Naive thymus-derived CD8-positive, alpha-beta T cell (primary cell): Measurements from ENCODE around the gene DARS1. TPM values are rescaled to one million over a fixed set of nuclear protein-coding genes. Genes with fewer than 3 reads are reported as not detected.
"Not testable (repeated sequence)": the region's sequence is repeated elsewhere in the genome, so short reads cannot be mapped to it uniquely, and the experiment has no call there.

Source experiments
- ATAC-seq, 2 donors: fragments of 150-1000 bp; cut with Tn5 transposase in 1 of 2; sonication (Bioruptor Pico), chemical (Tn5 transposase) in 1 of 2; 1 replicate in 1 of 2; 2 replicates in 1 of 2; pipeline ENCODE4 v1.10.0; 2021; ENCODE audit warnings: mild to moderate bottlenecking in 2 of 2, moderate library complexity in 2 of 2
- POLR2A ChIA-PET: fragments of 350-600 bp; sonication (Branson Sonifier 250); formaldehyde crosslinking; loops from one replicate; lab custom pipeline; 2021; ENCODE audit warnings: antibody characterized with exemption; lab: Charles Lee
- DNase-seq, 10 donors: peaks; one replicate each; pipeline versions ENCODE4 v3.0.0 to v3.0.0-alpha.2; 2020 to 2022
- H3K27ac Mint-ChIP-seq, 10 donors: one replicate each; pipeline ENCODE4 v1.8.0; 2020 to 2022; ENCODE audit warnings: mild to moderate bottlenecking in 10 of 10, mixed read lengths in 10 of 10, moderate library complexity in 4 of 10, inconsistent platforms in 1 of 10
- H3K27me3 Mint-ChIP-seq, 5 donors: one replicate each; pipeline ENCODE4 v1.8.0; 2021 to 2022; ENCODE audit warnings: mixed read lengths in 5 of 5
- H3K36me3 Mint-ChIP-seq, 3 donors: one replicate each; pipeline ENCODE4 v1.8.0; 2020 to 2022; ENCODE audit warnings: mixed read lengths in 3 of 3, mild to moderate bottlenecking in 2 of 3, inconsistent platforms in 1 of 3
- H3K4me1 Mint-ChIP-seq, 4 donors: one replicate each; pipeline ENCODE4 v1.8.0; 2021 to 2022; ENCODE audit warnings: mixed read lengths in 4 of 4
- H3K4me3 Mint-ChIP-seq, 10 donors: one replicate each; pipeline ENCODE4 v1.8.0; 2020 to 2022; ENCODE audit warnings: mild to moderate bottlenecking in 10 of 10, mixed read lengths in 10 of 10, moderate library complexity in 6 of 10, inconsistent platforms in 1 of 10
- H3K9me3 Mint-ChIP-seq, 9 donors: one replicate each; pipeline ENCODE4 v1.8.0; 2020 to 2022; ENCODE audit warnings: mixed read lengths in 9 of 9, mild to moderate bottlenecking in 3 of 9, inconsistent platforms in 1 of 9, moderate library complexity in 1 of 9
- polyA plus RNA-seq, 3 donors: library from polyadenylated mRNA; unstranded; fragments of 300-500 nt; fragmentation: Illumina TruSeq; gene quantifications; one replicate each; pipeline ENCODE4 v1.2.3, GENCODE V29; 2021
- total RNA-seq, 8 experiments: library from RNA in 2 of 8; stranded (reverse) in 2 of 8; gene quantifications; one replicate each; pipeline ENCODE4 v1.2.3 and lab custom pipeline; 2021 to 2026

DARS1 gene
- total and polyA plus RNA-seq, 5 experiments from 2014 or later: 58.5 to 135 (median 129) TPM

GRCh38 chr2:135890835-135891234, 94.6 kb downstream of the DARS1 start:
- POLR2A ChIA-PET: no interaction called here
- Mint-ChIP-seq H3K27me3 (no peaks in the 10 kb centered on the region), H3K4me1 (peaks cover 3 to 8% (median 6%) of the 10 kb centered on the region in 4 donors), H3K36me3 (peaks cover 0 to 2% (median 0%) of the 10 kb centered on the region in 3 donors), H3K4me3 (no peak overlapping the region), H3K9me3 (peaks cover 0 to 1% (median 0%) of the 10 kb centered on the region in 9 donors), H3K27ac (no peak overlapping the region)
- DNase-seq (no peak), ATAC-seq (no peak)

DNA sequence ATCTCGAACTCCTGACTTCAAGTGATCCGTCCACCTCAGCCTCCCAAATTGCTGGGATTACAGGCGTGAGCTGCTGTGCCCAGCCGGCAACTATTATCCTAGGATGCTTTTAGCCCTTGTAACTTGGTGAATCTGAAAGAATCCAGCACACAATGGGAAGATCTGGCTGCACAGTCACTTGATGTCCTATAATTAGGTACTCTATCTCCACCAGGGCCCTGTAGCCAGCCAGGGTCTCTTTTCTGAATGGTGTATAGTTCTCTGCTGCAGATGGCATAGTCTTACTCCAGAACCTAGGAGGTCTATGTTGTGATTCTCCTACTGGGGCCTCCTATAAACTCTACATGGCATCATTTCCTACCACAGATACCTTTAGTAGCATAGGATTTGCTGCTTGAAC, 95.3 kb downstream of the DARS1 start:
- POLR2A ChIA-PET: interaction anchor here (0.6 kb wide), 1 partner anchor 38 kb away, joined by 3 read pairs; no protein-coding TSS in a partner anchor
- no peak overlapping the region for H3K4me3 Mint-ChIP-seq
- peaks cover 0 to 2% (median 0%) of the 10 kb centered on the region in 3 donors for H3K36me3 Mint-ChIP-seq
- no peak for DNase-seq
- no peak overlapping the region for H3K27ac Mint-ChIP-seq
- H3K9me3 Mint-ChIP-seq: peaks cover 0 to 1% (median 0%) of the 10 kb centered on the region in 9 donors
- ATAC-seq: no peak
- H3K4me1 Mint-ChIP-seq: peaks cover 3 to 8% (median 6%) of the 10 kb centered on the region in 4 donors
- peaks cover 0 to 5% (median 0%) of the 10 kb centered on the region in 5 donors for H3K27me3 Mint-ChIP-seq

- H3K36me3 Mint-ChIP-seq, H3K9me3 Mint-ChIP-seq, H3K4me3 Mint-ChIP-seq, ATAC-seq, H3K27ac Mint-ChIP-seq, POLR2A ChIA-PET, H3K27me3 Mint-ChIP-seq, DNase-seq, H3K4me1 Mint-ChIP-seq: not testable (repeated sequence)
Observed at GRCh38 chr2:135888587-135888986, 96.8 kb downstream of the DARS1 start.

- peaks cover 0 to 5% (median 0%) of the 10 kb centered on the region in 5 donors for H3K27me3 Mint-ChIP-seq
- peaks cover 3 to 8% (median 6%) of the 10 kb centered on the region in 4 donors for H3K4me1 Mint-ChIP-seq
- peaks cover 0 to 1% (median 0%) of the 10 kb centered on the region in 9 donors for H3K9me3 Mint-ChIP-seq
- H3K27ac Mint-ChIP-seq: no peak overlapping the region
- DNase-seq (no peak), ATAC-seq (no peak)
- peaks cover 0 to 2% (median 0%) of the 10 kb centered on the region in 3 donors for H3K36me3 Mint-ChIP-seq
- POLR2A ChIA-PET: no interaction called here
- no peak overlapping the region for H3K4me3 Mint-ChIP-seq
Observed at GRCh38 chr2:135885709-135886108, 99.7 kb downstream of the DARS1 start.

- DNase-seq (no peak), ATAC-seq (no peak)
- Mint-ChIP-seq H3K9me3 (no peaks in the 10 kb centered on the region), H3K4me1 (peaks cover 1 to 5% (median 3%) of the 10 kb centered on the region in 4 donors), H3K4me3 (no peak overlapping the region), H3K27ac (no peak overlapping the region), H3K27me3 (peaks cover 0 to 5% (median 0%) of the 10 kb centered on the region in 5 donors), H3K36me3 (no peaks in the 10 kb centered on the region)
- POLR2A ChIA-PET: interaction anchor here (1.1 kb wide), 1 partner anchor 13 kb away, joined by 7 read pairs; no protein-coding TSS in a partner anchor
Observed at GRCh38 chr2:135882415-135882814, 103.0 kb downstream of the DARS1 start.

GRCh38 chr2:135876770-135877169, 108.7 kb downstream of the DARS1 start:
- Mint-ChIP-seq H3K36me3 (peaks cover 0 to 22% (median 2%) of the 10 kb centered on the region in 3 donors), H3K4me3 (peak overlapping the region; percentile 88 to 97 (median 92)), H3K4me1 (peaks cover 24 to 42% (median 38%) of the 10 kb centered on the region in 4 donors), H3K27ac (peak overlapping the region; percentile 84 to 99 (median 95))
- H3K9me3 Mint-ChIP-seq, ATAC-seq, H3K27me3 Mint-ChIP-seq: not testable (repeated sequence)
- DNase-seq: peak in 1 of 10 donors; percentile 1
- POLR2A ChIA-PET: interaction anchor here (0.6 to 2.1 kb wide), 6 partner anchors 11 to 505 kb away, joined by 3 to 9 read pairs (median 4); partner anchors contain the start of genes R3HDM1, UBXN4 and ZRANB3

GRCh38 chr2:135876066-135876711, 109.2 kb downstream of the DARS1 start, which contains the start of gene MCM6:
Gene MCM6 (minus strand): TSS chr2:135876443. CDS start chr2:135876365, 78 bp downstream.
- POLR2A ChIA-PET: interaction anchor here (0.6 to 2.1 kb wide), 9 partner anchors 10 to 958 kb away, joined by 3 to 9 read pairs (median 4); partner anchors contain the start of genes CCNT2, R3HDM1, UBXN4 and ZRANB3
- ATAC-seq (peak; percentile 89 to 91), DNase-seq (peak; percentile 94 to 99 (median 97))
- H3K36me3 Mint-ChIP-seq: peaks cover 0 to 27% (median 4%) of the 10 kb centered on the region in 3 donors
- H3K4me1 Mint-ChIP-seq: peaks cover 25 to 42% (median 38%) of the 10 kb centered on the region in 4 donors
- H3K4me3 Mint-ChIP-seq: peak within 1 kb of the TSS; percentile 88 to 97 (median 94)
- H3K27ac Mint-ChIP-seq: peak within 1 kb of the TSS; percentile 84 to 99 (median 98)
- H3K27me3 Mint-ChIP-seq: peaks cover 0 to 1% (median 0%) of the 10 kb centered on the region in 5 donors
- no peaks in the 10 kb centered on the region for H3K9me3 Mint-ChIP-seq

GRCh38 chr2:135875491-135876065, 109.8 kb downstream of the DARS1 start:
- peaks cover 25 to 42% (median 39%) of the 10 kb centered on the region in 4 donors for H3K4me1 Mint-ChIP-seq
- ATAC-seq (peak; percentile 78 to 83), DNase-seq (peak; percentile 59 to 89 (median 78))
- peak overlapping the region; percentile 88 to 97 (median 94) for H3K4me3 Mint-ChIP-seq
- H3K9me3 Mint-ChIP-seq: no peaks in the 10 kb centered on the region
- POLR2A ChIA-PET: interaction anchor here (0.6 to 2.1 kb wide), 11 partner anchors 10 to 957 kb away, joined by 3 to 9 read pairs (median 4); partner anchors contain the start of genes CCNT2, LCT, R3HDM1 and ZRANB3
- peaks cover under 1 to 34% (median 4%) of the 10 kb centered on the region in 3 donors for H3K36me3 Mint-ChIP-seq
- H3K27me3 Mint-ChIP-seq: peaks cover 0 to 1% (median 0%) of the 10 kb centered on the region in 5 donors
- peak overlapping the region; percentile 84 to 99 (median 97) for H3K27ac Mint-ChIP-seq

DNA sequence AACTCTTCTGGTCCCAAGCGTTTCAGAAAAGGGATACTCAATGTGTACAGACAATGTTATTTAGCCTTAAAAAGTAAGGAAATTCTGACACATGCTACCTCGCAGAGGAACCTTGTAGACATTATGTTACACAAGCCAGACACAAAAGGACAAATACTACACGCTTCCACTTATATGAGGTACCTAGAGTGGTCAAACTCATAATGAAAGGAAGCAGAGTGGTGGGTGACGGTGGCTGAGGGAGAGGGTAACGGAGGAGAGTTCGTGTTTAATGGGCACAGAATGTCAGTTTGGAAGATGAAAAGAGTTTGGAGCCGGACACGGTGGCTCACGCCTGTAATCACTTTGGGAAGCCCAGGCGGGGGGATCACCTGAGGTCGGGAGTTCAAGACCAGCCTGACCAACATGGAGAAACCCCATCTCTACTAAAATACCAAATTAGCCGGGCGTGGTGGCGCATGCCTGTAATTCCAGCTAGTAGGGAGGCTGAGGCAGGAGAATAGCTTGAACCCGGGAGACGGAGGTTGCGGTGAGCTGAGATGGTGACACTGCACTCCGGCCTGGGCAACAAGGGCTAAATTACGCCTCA, 110.6 kb downstream of the DARS1 start:
- Mint-ChIP-seq H3K4me3 (peak overlapping the region; percentile 88 to 97 (median 94)), H3K27me3 (peaks cover 0 to 1% (median 0%) of the 10 kb centered on the region in 5 donors), H3K36me3 (peaks cover 4 to 41% (median 4%) of the 10 kb centered on the region in 3 donors), H3K27ac (peak overlapping the region; percentile 35 to 99 (median 96)), H3K9me3 (no peaks in the 10 kb centered on the region), H3K4me1 (peaks cover 25 to 42% (median 39%) of the 10 kb centered on the region in 4 donors)
- DNase-seq (peak in 1 of 10 donors; percentile 1), ATAC-seq (no peak)
- POLR2A ChIA-PET: interaction anchor here (0.6 to 2.1 kb wide), 8 partner anchors 9 to 957 kb away, joined by 3 to 9 read pairs (median 4); partner anchors contain the start of genes CCNT2, LCT, R3HDM1 and ZRANB3

DNA sequence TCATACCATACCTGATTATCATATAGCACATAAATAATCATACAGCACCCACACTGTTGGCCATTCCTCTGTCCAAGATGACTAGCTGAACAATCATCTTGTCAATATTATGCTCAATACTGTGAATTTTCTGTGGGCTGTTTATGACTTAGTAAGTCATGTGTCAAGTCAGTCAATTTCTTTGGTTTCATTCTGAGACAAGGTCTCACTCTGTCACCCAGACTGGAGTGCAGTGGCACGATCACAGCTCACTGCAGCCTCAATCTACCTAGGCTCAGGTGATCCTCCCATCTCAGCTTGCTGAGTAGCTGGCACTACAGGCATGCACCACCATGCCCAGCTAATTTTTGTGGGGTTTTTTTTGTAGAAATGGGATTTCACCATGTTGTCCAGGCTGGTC, 114.9 kb downstream of the DARS1 start:
- ATAC-seq (no peak), DNase-seq (no peak)
- POLR2A ChIA-PET: no interaction called here
- H3K4me3 Mint-ChIP-seq: no peak overlapping the region
- H3K27me3 Mint-ChIP-seq: no peaks in the 10 kb centered on the region
- peaks cover 22 to 39% (median 28%) of the 10 kb centered on the region in 4 donors for H3K4me1 Mint-ChIP-seq
- H3K27ac Mint-ChIP-seq: no peak overlapping the region
- peaks cover 16 to 84% (median 31%) of the 10 kb centered on the region in 3 donors for H3K36me3 Mint-ChIP-seq
- no peaks in the 10 kb centered on the region for H3K9me3 Mint-ChIP-seq

DNA sequence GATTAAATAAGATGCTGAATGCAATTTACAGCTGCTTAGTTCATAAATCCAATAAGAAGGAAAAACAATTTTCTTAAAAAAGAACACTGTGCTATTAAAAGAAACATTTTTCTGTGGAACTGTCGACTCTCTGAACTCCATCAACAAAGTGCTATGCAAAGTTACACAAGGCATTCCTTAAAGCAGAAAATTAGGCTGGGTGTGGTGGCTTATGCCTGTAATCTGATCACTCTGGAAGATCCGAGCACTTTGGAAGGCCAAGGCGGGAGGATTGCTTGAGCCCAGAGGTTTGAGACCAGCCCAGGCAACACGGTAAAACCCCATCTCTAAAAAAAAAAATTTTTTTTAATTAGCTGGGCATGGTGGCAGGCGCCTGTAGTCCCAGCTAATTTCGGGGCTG, 122.2 kb downstream of the DARS1 start:
- no peaks in the 10 kb centered on the region for H3K9me3 Mint-ChIP-seq
- POLR2A ChIA-PET: no interaction called here
- peaks cover 20 to 91% (median 41%) of the 10 kb centered on the region in 3 donors for H3K36me3 Mint-ChIP-seq
- H3K27ac Mint-ChIP-seq: no peak overlapping the region
- H3K4me1 Mint-ChIP-seq: peaks cover 0 to 13% (median 7%) of the 10 kb centered on the region in 4 donors
- no peak overlapping the region for H3K4me3 Mint-ChIP-seq
- ATAC-seq (no peak), DNase-seq (no peak)
- H3K27me3 Mint-ChIP-seq: no peaks in the 10 kb centered on the region

- Mint-ChIP-seq H3K27me3 (no peaks in the 10 kb centered on the region), H3K4me1 (peaks cover 0 to 10% (median 3%) of the 10 kb centered on the region in 4 donors), H3K4me3 (no peak overlapping the region), H3K27ac (peak overlapping the region in 2 of 10 donors; percentile 34 to 37), H3K36me3 (peaks cover 15 to 91% (median 42%) of the 10 kb centered on the region in 3 donors), H3K9me3 (no peaks in the 10 kb centered on the region)
- ATAC-seq (no peak), DNase-seq (no peak)
- POLR2A ChIA-PET: no interaction called here
Observed at GRCh38 chr2:135862718-135863117, 122.7 kb downstream of the DARS1 start.
